ENCODE measurements around the gene SYTL2. TPM values are rescaled to one million over a fixed set of nuclear protein-coding genes. Genes with fewer than 3 reads are reported as not detected.
A peak's percentile ranks its signal among the peaks of the same experiment; 100 is the strongest.

Gene SYTL2
- total RNA-seq, 1 experiment from 2014 or later = 2.1 TPM

DNA sequence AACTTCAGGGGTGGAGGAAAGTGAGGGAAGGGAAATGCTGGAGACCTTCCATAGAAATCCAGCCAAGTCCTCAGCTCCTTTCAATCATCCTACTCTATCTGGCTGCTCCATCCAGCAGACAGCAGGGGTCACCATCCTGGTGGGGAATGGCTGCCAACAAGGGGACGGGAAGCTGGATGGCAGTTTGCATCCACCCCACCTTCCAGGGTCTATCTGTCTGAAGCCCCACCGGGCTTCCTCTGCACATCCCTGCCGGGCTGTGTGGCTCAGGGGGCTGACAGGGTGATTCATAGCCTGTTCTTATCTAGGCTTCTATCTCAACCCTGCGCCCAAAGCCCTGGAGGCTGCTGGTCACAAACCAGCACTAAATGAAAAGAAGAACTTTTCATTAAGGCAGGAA lies 1.1 kb downstream of the SYTL2 start:
- Mint-ChIP-seq H3K9me3 (ENCODE audit: unreplicated experiment) (no peaks in the 10 kb centered on the region), H3K4me1 (ENCODE audit: insufficient read depth, unreplicated experiment) (peaks cover 24% of the 10 kb centered on the region), H3K27ac (ENCODE audit: low read depth, unreplicated experiment) (no peak overlapping the region), H3K4me3 (ENCODE audit: unreplicated experiment) (peak overlapping the region; percentile 69), H3K27me3 (ENCODE audit: insufficient read depth, unreplicated experiment) (no peaks in the 10 kb centered on the region), H3K36me3 (ENCODE audit: insufficient read depth, unreplicated experiment) (no peaks in the 10 kb centered on the region)
- TF ChIP-seq, protein P1, sequence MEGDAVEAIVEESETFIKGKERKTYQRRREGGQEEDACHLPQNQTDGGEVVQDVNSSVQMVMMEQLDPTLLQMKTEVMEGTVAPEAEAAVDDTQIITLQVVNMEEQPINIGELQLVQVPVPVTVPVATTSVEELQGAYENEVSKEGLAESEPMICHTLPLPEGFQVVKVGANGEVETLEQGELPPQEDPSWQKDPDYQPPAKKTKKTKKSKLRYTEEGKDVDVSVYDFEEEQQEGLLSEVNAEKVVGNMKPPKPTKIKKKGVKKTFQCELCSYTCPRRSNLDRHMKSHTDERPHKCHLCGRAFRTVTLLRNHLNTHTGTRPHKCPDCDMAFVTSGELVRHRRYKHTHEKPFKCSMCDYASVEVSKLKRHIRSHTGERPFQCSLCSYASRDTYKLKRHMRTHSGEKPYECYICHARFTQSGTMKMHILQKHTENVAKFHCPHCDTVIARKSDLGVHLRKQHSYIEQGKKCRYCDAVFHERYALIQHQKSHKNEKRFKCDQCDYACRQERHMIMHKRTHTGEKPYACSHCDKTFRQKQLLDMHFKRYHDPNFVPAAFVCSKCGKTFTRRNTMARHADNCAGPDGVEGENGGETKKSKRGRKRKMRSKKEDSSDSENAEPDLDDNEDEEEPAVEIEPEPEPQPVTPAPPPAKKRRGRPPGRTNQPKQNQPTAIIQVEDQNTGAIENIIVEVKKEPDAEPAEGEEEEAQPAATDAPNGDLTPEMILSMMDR (IDR thresholded peaks at IDR 0.05; ENCODE audit: unreplicated experiment) = no peak
- no TSS peak for BruUV-seq (replicated peaks)
- ChIA-PET CTCF (interaction anchor here (0.8 to 1.1 kb wide), 3 partner anchors 14 to 45 kb away, joined by 3 to 5 read pairs (median 3); partner anchors contain the start of gene CCDC83), POLR2A (interaction anchor here (1.4 kb wide), 1 partner anchor 35 kb away, joined by 4 read pairs; no protein-coding TSS in a partner anchor)
- intact Hi-C loops (cut with micrococcal nuclease) = no loop called here
- DNase-seq (ENCODE audit: unreplicated experiment) = no peak

DNA sequence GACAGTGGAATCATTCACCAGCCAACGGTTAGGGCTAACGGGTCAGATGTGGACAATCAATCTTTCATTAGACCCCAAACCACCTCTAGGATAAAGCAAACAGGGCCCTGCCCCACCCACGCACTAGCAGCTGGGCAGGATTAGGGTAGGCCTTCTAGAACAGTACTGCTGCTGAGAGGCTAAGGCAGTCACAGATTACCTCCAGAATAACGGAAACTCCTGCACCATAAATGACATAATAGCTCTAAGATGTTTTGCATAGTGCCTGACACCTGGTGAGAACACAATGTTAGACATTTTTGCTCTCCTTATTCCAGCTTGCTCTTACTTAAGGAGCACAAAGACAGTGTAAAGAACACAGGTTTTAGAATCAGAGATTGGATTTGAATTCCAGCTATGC lies 1.8 kb downstream of the SYTL2 start:
- no peaks in the 10 kb centered on the region for H3K9me3 Mint-ChIP-seq (ENCODE audit: unreplicated experiment)
- BruUV-seq (replicated peaks) = no TSS peak

DNA sequence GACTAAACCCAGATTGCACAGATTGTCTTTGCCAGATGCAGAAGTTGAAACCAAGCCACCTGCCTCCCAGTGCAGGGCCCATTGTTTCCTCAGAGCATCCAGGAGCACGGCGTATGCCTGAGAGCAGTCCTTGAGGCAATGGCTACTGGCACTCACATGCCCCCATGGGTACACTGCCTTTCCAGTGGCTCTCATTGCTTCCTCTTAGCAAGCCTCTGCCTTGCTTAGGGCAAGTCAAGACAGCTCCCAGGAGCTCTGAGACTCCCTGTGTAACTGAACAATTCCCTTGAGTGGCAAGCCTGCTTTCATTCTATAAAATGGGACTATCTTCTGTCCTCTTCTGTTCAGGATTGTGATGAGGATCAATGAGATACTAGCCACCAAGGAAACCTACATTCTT lies 4.1 kb downstream of the SYTL2 start:
- no peaks in the 10 kb centered on the region for H3K27me3 Mint-ChIP-seq (ENCODE audit: insufficient read depth, unreplicated experiment)
- ChIA-PET POLR2A (interaction anchor here (1.0 to 1.4 kb wide), 4 partner anchors 9 to 178 kb away, joined by 3 to 5 read pairs (median 4); partner anchors contain the start of genes TMEM126A and TMEM126B), CTCF (interaction anchor here (0.6 to 1.9 kb wide), 4 partner anchors 48 to 114 kb away, joined by 3 to 4 read pairs (median 4); no protein-coding TSS in a partner anchor)
- no peaks in the 10 kb centered on the region for H3K9me3 Mint-ChIP-seq (ENCODE audit: unreplicated experiment)
- BruUV-seq (replicated peaks) = no TSS peak
- H3K4me3 Mint-ChIP-seq (ENCODE audit: unreplicated experiment) = no peak overlapping the region
- intact Hi-C loops (cut with micrococcal nuclease) = no loop called here
- DNase-seq (ENCODE audit: unreplicated experiment) = peak; percentile 56
- H3K27ac Mint-ChIP-seq (ENCODE audit: low read depth, unreplicated experiment) = peak overlapping the region; percentile 39
- H3K36me3 Mint-ChIP-seq (ENCODE audit: insufficient read depth, unreplicated experiment) = no peaks in the 10 kb centered on the region
- TF ChIP-seq, protein P1 (IDR thresholded peaks at IDR 0.05; ENCODE audit: unreplicated experiment) = no peak
- H3K4me1 Mint-ChIP-seq (ENCODE audit: insufficient read depth, unreplicated experiment) = peaks cover 11% of the 10 kb centered on the region

More for the DNA sequence above, 1.8 kb downstream of the SYTL2 start:
- peaks cover 21% of the 10 kb centered on the region for H3K4me1 Mint-ChIP-seq (ENCODE audit: insufficient read depth, unreplicated experiment)
- H3K36me3 Mint-ChIP-seq (ENCODE audit: insufficient read depth, unreplicated experiment) = no peaks in the 10 kb centered on the region
- no peak overlapping the region for H3K4me3 Mint-ChIP-seq (ENCODE audit: unreplicated experiment)
- ChIA-PET POLR2A (interaction anchor here (0.6 to 1.4 kb wide), 2 partner anchors 36 to 546 kb away, joined by 3 to 4 read pairs; no protein-coding TSS in a partner anchor), CTCF (interaction anchor here (0.8 to 1.1 kb wide), 3 partner anchors 16 to 56 kb away, joined by 3 to 5 read pairs (median 4); partner anchors contain the start of gene CCDC83)
- TF ChIP-seq, protein P1 (IDR thresholded peaks at IDR 0.05; ENCODE audit: unreplicated experiment) = no peak
- no peak for DNase-seq (ENCODE audit: unreplicated experiment)
- no peaks in the 10 kb centered on the region for H3K27me3 Mint-ChIP-seq (ENCODE audit: insufficient read depth, unreplicated experiment)
- no peak overlapping the region for H3K27ac Mint-ChIP-seq (ENCODE audit: low read depth, unreplicated experiment)
- intact Hi-C loops (cut with micrococcal nuclease) = no loop called here

DNA sequence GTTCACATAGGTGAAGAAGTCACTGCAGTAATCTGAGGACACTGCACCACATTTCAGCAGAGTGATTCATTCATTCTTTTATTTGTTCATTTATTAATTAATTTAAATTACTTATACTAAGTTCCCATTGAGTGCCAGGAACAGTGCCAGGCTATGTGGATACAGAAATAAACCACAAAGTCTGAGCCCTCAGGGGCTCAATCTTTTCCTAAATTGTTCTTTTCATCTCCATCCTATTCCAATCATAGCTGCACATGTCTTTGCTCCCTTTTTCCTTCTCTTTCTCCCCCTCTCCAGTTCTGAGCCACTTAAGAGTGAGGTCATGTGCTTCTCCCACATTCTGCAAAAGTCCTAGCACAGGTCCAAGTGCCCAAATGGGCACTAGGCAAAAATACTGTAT lies 4.9 kb downstream of the SYTL2 start:
- POLR2A ChIA-PET = interaction anchor here (0.6 to 1.3 kb wide), 2 partner anchors 27 to 158 kb away, joined by 3 to 5 read pairs; partner anchors contain the start of gene TMEM126A
- no peaks in the 10 kb centered on the region for H3K36me3 Mint-ChIP-seq (ENCODE audit: insufficient read depth, unreplicated experiment)
- no peaks in the 10 kb centered on the region for H3K27me3 Mint-ChIP-seq (ENCODE audit: insufficient read depth, unreplicated experiment)
- no peak for DNase-seq (ENCODE audit: unreplicated experiment)
- no peak overlapping the region for H3K27ac Mint-ChIP-seq (ENCODE audit: low read depth, unreplicated experiment)
- peaks cover 11% of the 10 kb centered on the region for H3K4me1 Mint-ChIP-seq (ENCODE audit: insufficient read depth, unreplicated experiment)
- TF ChIP-seq, protein P1 (IDR thresholded peaks at IDR 0.05; ENCODE audit: unreplicated experiment) = no peak
- CTCF ChIA-PET = interaction anchor here (1.0 to 1.9 kb wide), 2 partner anchors 8 to 113 kb away, joined by 3 to 4 read pairs; no protein-coding TSS in a partner anchor
- no peaks in the 10 kb centered on the region for H3K9me3 Mint-ChIP-seq (ENCODE audit: unreplicated experiment)
- no TSS peak for BruUV-seq (replicated peaks)
- intact Hi-C loops (cut with micrococcal nuclease) = no loop called here
- no peak overlapping the region for H3K4me3 Mint-ChIP-seq (ENCODE audit: unreplicated experiment)
